ENCODE measurements around the gene PRKACA. TPM values are rescaled to one million over a fixed set of nuclear protein-coding genes. Genes with fewer than 3 reads are reported as not detected.
A peak's percentile ranks its signal among the peaks of the same experiment; 100 is the strongest.

PRKACA gene
- total RNA-seq, 1 experiment from 2014 or later, result 48.9 TPM

DNA sequence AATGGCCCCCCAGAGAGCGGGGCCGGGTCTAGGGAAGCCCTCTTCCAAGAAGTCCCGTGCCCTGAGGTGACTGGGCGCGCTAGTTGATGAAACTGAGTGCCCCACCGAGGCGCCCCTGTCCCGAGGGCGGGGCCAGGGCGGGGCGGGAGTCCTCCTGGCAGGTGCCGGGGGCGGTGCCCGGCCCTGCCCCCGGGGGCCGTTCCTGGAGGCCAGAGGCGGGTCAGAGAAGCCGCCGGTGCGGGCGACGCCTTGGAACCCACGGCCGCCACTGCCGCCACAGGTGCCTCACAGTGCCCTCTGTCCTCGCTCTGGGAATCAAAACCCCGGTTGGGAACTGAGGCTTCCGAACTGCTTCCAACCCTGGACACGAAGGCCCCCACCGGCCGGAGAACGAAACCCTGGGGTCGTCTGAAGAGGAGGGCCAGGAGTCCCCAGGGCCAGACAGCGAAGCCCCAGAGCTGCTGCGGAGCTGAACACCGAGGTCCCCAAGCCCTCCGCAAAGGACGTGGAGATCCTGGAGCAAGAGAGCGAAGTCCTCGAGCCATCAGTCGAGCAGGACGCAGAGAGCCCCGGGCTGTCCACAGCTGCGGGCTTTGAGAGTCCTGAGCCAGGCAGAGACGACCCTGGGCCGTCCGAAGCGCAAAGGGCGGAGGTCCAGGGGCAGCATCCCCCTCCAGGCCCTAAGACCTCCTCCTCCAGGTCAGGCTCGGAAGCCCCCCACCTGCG is 44.9 kb downstream of the PRKACA start, which contains the start of gene MISP3:
Gene MISP3 (plus strand): TSS at position 252 of the 726 bp plus-strand sequence. CDS start 524 bp downstream, outside the sequence.
- no peak for DNase-seq (ENCODE audit: low read depth in 1 of 2, low spot score in 2 of 2)
- no peak within 1 kb of the TSS for H3K27ac ChIP-seq
- H3K27me3 ChIP-seq (replicated peaks), result peaks cover 25% of the 10 kb centered on the region
- peak within 1 kb of the TSS; percentile 52 for H3K4me3 ChIP-seq
- H3K9me3 ChIP-seq (replicated peaks), result peaks cover 11% of the 10 kb centered on the region
- H3K4me1 ChIP-seq (replicated peaks), result peaks cover 36% of the 10 kb centered on the region
- H3K36me3 ChIP-seq, result no peaks in the 10 kb centered on the region

DNA sequence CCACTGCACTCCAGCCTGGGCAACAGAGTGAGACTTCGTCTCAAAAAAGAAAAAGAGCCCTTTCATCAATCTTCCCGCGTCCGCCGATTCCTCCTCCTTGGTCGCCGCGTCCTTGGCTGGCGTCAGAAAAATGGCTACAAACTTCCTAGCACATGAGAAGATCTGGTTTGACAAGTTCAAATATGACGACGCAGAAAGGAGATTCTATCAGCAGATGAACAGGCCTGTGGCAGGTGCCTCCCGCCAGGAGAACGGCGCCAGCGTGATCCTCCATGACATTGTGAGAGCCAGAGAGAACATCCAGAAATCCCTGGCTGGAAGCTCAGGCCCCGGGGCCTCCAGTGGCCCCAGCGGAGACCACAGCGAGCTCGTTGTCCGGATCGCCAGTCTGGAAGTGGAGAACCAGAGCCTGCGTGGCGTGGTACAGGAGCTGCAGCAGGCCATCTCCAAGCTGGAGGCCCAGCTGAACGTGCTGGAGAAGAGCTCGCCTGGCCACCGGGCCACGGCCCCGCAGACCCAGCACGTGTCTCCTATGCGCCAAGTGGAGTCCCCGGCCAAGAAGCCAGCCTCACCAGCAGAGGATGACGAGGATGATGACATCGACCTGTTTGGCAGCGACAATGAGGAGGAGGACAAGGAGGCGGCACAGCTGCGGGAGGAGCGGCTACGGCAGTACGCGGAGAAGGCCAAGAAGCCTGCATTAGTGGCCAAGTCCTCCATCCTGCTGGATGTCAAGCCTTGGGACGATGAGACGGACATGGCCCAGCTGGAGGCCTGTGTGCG is 47.1 kb downstream of the PRKACA start:
- peaks cover 36% of the 10 kb centered on the region for H3K4me1 ChIP-seq (replicated peaks)
- peaks cover 11% of the 10 kb centered on the region for H3K9me3 ChIP-seq (replicated peaks)
- DNase-seq (ENCODE audit: low read depth in 1 of 2, low spot score in 2 of 2), result no peak
- no peak overlapping the region for H3K27ac ChIP-seq
- no peaks in the 10 kb centered on the region for H3K36me3 ChIP-seq
- peaks cover 27% of the 10 kb centered on the region for H3K27me3 ChIP-seq (replicated peaks)
- no peak overlapping the region for H3K4me3 ChIP-seq

DNA sequence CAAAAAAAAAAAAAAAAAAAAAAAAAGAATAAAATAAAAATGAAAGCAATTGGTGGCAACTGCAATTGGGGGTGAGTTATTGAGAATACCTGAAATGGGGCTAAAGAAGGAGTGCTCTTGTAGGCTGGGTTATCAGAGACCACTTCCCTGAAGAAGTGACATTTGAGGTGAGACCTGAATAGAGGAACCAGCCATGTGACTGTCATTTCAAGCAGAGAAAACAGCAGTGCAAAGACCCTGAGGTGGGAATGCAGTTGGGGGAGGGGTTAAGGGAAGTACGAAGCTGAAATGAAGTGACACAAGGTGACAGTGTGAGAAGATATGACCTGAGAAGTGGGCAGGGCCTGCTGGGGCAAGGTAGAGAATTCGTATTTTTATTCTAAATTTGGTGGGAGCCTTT is 51.4 kb downstream of the PRKACA start:
- no peak for DNase-seq (ENCODE audit: low read depth in 1 of 2, low spot score in 2 of 2)

DNA sequence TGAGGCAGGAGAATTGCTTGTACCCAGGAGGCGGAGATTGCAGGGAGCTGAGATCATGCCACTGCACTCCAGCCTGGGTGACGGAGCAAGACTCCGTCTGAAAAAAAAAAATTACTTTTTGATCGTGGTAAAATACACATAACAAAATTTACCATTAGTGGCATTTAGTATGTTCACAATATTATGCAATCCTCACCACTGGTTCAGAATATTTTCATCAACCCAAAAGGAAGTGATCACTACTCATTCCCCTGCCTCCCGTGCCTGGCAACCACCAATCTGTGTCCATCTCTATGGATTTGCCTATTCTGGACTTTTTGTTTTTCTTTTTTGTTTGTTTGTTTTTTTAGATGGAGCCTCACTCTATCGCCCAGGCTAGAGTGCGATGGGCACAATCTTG is 54.5 kb downstream of the PRKACA start:
- DNase-seq (ENCODE audit: low read depth in 1 of 2, low spot score in 2 of 2), result no peak
- H3K4me1 ChIP-seq (replicated peaks), result no peaks in the 10 kb centered on the region
- H3K4me3 ChIP-seq, result no peak overlapping the region
- peaks cover 5% of the 10 kb centered on the region for H3K27me3 ChIP-seq (replicated peaks)
- no peaks in the 10 kb centered on the region for H3K36me3 ChIP-seq
- no peak overlapping the region for H3K27ac ChIP-seq
- no peaks in the 10 kb centered on the region for H3K9me3 ChIP-seq (replicated peaks)

More for the DNA sequence above, 51.4 kb downstream of the PRKACA start:
- Histone ChIP-seq H3K9me3 (replicated peaks) (no peaks in the 10 kb centered on the region), H3K36me3 (no peaks in the 10 kb centered on the region), H3K27ac (no peak overlapping the region), H3K4me3 (no peak overlapping the region), H3K4me1 (replicated peaks) (no peaks in the 10 kb centered on the region), H3K27me3 (replicated peaks) (peaks cover 5% of the 10 kb centered on the region)

DNA sequence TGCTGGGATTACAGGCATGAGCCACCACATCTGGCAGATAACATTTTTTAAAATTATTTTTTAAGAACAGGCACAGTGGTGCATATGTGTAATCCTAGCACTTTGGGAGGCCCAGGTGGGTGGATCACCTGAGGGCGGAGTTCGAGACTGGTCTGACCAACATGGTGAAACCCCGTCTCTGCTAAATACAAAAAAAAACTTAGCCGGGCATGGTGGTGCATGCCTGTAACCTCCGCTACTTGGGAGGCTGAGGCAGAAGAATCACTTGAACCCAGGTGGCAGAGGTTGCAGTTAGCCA is 55.1 kb downstream of the PRKACA start:
- H3K36me3 ChIP-seq, result no peaks in the 10 kb centered on the region
- no peak for DNase-seq (ENCODE audit: low read depth in 1 of 2, low spot score in 2 of 2)
- H3K27me3 ChIP-seq (replicated peaks), result peaks cover 9% of the 10 kb centered on the region
- no peak overlapping the region for H3K4me3 ChIP-seq
- H3K4me1 ChIP-seq (replicated peaks), result peaks cover 3% of the 10 kb centered on the region; the same call in 1 of the 2 replicates
- H3K27ac ChIP-seq, result no peak overlapping the region
- H3K9me3 ChIP-seq (replicated peaks), result no peaks in the 10 kb centered on the region

DNA sequence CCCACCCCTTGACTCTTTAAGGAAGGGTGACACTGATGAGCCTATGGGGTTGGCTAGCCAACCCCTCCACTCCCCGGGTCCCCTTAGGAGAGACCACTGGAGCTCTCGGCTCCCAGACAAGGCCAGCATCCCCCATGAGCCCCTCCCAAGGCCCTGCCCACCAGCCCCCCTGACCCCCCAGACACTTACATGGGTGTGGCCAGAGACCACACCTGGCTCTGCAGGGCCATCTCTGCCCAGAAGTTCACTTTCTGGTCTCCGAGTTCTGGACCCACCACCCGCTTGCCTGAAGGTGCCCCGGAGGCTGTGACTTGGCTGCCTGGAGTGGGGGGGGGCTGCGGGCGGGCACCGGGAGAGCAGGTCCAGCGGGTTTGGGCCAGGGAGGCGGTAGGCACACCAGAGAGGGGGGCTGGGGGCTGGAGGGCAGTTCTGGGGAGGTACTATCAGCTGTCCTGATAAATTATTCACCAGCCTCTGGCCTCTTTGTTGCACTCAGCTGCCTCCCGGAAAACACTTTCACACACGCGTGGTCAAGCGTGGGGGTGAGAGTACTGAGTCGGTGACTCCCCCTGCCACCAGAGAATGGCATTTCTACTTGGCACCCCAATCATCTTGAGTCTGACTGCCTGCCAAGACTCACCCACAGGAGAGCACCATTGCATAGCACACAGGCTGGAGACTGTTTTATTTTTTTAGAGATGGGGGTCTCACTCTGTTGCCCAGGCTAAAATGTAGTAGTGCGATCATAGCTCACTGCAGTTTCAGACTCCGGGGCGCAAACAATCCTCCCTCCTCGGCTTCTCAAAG is 55.6 kb downstream of the PRKACA start, which contains the start of gene PALM3:
Gene PALM3 (minus strand): TSS at position 326 of the 807 bp plus-strand sequence. CDS start 96 bp downstream, at position 230.
- H3K9me3 ChIP-seq (replicated peaks), result no peaks in the 10 kb centered on the region
- no peak within 1 kb of the TSS for H3K27ac ChIP-seq
- peaks cover 3% of the 10 kb centered on the region; the same call in 1 of the 2 replicates for H3K4me1 ChIP-seq (replicated peaks)
- H3K4me3 ChIP-seq, result no peak within 1 kb of the TSS
- peaks cover 9% of the 10 kb centered on the region for H3K27me3 ChIP-seq (replicated peaks)
- no peaks in the 10 kb centered on the region for H3K36me3 ChIP-seq
- DNase-seq (ENCODE audit: low read depth in 1 of 2, low spot score in 2 of 2), result no peak

DNA sequence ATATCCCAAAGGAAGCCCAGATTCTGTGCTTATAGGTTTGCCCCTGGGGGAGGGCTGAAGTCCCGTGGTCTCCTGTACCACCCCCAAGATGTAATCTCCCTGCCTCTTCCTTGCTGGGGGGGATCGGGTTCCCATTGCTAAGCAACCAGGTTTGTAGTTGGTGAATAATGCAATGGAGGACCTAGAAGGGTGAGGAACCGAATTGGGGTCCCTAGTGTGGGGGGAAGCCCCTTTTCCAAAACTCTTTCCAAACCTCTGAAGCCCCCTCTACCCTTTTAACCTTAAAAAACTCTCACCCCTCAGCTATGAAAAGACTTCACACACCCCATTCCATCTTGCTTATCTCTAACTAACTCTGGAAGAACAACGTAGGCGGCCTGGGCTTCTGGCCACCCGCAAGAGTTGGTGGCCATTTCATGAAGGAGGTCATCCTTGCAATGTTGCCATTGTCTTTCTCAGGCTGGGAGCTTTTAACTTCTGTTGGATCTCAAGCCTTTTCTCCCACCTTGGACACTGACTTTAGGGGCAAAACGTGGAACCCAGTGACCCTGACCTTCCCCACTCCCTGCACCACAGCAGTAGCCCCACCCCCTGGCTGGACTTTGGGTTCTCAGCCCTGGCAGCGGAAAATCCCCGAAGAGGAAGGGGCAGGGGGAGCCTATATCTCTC is 56.3 kb downstream of the PRKACA start:
- no peaks in the 10 kb centered on the region for H3K9me3 ChIP-seq (replicated peaks)
- no peak overlapping the region for H3K4me3 ChIP-seq
- no peak overlapping the region for H3K27ac ChIP-seq
- no peak for DNase-seq (ENCODE audit: low read depth in 1 of 2, low spot score in 2 of 2)
- peaks cover 7% of the 10 kb centered on the region for H3K27me3 ChIP-seq (replicated peaks)
- H3K36me3 ChIP-seq, result no peaks in the 10 kb centered on the region
- peaks cover 3% of the 10 kb centered on the region; the same call in 1 of the 2 replicates for H3K4me1 ChIP-seq (replicated peaks)

DNA sequence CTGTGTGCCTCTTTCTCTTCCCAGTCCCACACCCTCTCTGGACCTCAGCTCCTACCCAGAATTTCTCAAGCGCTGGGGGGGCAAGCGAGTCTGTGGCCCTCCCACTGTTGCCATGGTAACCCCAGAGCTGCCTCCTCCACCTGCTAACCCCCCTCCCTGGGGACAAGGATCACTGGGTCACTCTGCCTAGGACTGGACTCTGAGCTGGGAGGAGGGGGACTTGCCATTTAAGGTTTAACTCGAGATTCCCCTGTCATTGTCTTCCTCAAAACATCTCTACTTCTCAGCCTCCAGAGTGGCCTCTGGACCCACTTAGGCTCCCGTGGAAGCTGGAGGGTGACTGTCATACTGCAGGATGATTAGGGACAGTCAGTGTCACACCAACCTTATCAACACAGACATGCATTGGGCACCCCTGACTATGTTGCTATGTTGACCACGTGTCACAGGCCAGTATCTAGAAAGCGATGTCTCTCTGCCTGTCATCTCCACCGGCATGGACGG is 57.9 kb downstream of the PRKACA start:
- Histone ChIP-seq H3K36me3 (no peaks in the 10 kb centered on the region), H3K4me1 (replicated peaks) (peaks cover 3% of the 10 kb centered on the region; the same call in 1 of the 2 replicates), H3K27me3 (replicated peaks) (peaks cover 7% of the 10 kb centered on the region), H3K9me3 (replicated peaks) (no peaks in the 10 kb centered on the region), H3K4me3 (no peak overlapping the region), H3K27ac (no peak overlapping the region)
- DNase-seq (ENCODE audit: low read depth in 1 of 2, low spot score in 2 of 2), result no peak

DNA sequence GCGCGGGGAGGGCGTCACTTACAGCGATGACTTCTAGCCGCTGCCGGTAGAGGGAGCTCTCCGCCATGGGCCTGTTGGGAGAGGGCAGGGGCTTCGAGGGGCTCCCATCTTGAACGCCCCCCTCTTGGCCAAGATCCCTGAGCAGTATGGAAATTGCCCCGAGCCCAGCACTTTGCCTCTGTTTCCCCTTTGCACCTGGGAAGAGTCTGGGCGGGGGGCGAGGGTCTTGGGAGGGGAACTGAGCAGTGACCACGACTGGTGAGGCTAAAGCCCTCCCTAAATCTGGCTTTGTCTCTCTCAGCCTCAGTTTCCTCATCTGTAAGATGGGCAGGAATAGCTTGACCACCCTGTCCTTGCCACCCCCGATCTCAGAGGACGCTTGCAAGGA is 58.5 kb downstream of the PRKACA start:
- Histone ChIP-seq H3K27me3 (replicated peaks) (peaks cover 7% of the 10 kb centered on the region), H3K36me3 (no peaks in the 10 kb centered on the region), H3K9me3 (replicated peaks) (no peaks in the 10 kb centered on the region), H3K4me3 (no peak overlapping the region), H3K4me1 (replicated peaks) (peaks cover 3% of the 10 kb centered on the region; the same call in 1 of the 2 replicates), H3K27ac (no peak overlapping the region)
- no peak for DNase-seq (ENCODE audit: low read depth in 1 of 2, low spot score in 2 of 2)

DNA sequence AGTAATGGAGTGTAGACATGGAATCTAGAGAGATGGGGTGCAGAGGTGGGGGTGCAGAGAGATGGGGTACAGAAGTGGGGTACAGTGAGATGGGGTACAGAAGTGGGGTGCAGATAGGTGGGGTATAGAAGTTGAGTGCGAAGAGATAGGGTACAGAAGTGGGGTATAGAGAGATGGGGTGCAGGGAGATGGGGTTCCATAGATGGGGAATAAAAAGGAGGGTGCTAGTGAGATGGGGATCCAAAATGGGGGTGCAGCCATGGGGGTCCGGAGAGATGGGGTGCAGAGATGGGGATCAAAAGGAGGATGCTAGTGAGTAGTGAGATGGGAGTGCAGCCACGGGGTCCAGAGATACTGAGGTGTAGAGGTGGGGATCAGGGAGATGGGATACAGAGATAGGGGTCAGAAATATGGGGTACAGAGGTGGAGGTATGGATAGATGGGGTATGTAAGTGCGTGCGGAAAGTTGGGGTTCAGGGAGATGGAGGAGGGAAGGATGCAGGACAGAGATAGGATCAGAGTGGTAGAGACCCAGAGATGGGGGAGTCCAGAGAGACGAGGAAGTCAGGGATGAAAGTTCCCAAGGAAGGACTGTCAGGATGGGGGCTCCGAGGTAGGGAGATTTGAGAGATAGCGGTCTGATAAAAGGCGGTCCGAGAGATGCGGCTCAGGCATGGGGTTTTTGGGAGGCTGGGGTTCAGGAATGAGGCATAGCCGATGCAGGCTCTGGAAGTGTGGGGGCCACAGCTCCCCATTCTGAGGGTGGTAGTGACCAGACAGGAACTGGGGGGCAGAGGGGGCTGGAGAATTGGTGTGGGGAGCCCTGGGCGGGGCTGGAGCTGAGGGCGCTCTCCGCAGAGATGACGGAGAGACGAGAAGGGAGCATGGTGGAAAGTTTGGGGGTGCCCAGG is 59.1 kb downstream of the PRKACA start:
- Histone ChIP-seq H3K36me3 (no peaks in the 10 kb centered on the region), H3K27me3 (replicated peaks) (peaks cover 7% of the 10 kb centered on the region), H3K4me3 (no peak overlapping the region), H3K9me3 (replicated peaks) (no peaks in the 10 kb centered on the region), H3K4me1 (replicated peaks) (peaks cover 3% of the 10 kb centered on the region; the same call in 1 of the 2 replicates), H3K27ac (no peak overlapping the region)
- no peak for DNase-seq (ENCODE audit: low read depth in 1 of 2, low spot score in 2 of 2)

DNA sequence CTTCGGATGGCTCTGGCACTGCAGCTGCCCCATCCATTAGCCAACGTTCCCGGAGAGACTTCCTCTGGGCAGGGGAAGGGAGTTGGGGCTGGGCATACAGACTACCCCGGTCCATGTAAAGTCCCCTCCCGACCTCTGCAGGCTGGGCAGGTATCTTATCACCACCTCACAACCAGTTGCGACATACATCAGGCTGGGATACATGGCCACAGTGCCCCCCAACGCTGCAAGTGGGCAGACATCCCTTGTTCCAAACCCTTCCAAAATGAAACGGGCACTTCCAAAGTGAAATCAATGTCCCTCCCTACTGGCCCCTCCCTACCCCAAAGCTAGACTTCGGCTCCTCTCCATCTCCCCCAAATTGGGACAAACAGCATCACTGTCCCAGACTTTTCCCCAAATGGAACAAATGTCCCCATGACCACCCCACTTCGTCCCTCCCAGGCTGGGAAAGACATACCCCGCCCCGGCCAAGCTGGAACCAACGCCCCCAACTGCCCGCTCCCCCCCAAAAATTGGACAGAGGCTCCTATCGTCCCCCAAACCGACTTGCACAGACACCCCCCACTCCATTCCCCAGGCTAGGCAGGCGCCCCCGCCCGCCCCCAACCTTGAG is 60.7 kb downstream of the PRKACA start:
- Histone ChIP-seq H3K36me3 (no peaks in the 10 kb centered on the region), H3K9me3 (replicated peaks) (no peaks in the 10 kb centered on the region), H3K4me1 (replicated peaks) (peaks cover 3% of the 10 kb centered on the region; the same call in 1 of the 2 replicates), H3K27ac (no peak overlapping the region), H3K4me3 (no peak overlapping the region), H3K27me3 (replicated peaks) (peaks cover 7% of the 10 kb centered on the region)
- DNase-seq (ENCODE audit: low read depth in 1 of 2, low spot score in 2 of 2), result no peak

DNA sequence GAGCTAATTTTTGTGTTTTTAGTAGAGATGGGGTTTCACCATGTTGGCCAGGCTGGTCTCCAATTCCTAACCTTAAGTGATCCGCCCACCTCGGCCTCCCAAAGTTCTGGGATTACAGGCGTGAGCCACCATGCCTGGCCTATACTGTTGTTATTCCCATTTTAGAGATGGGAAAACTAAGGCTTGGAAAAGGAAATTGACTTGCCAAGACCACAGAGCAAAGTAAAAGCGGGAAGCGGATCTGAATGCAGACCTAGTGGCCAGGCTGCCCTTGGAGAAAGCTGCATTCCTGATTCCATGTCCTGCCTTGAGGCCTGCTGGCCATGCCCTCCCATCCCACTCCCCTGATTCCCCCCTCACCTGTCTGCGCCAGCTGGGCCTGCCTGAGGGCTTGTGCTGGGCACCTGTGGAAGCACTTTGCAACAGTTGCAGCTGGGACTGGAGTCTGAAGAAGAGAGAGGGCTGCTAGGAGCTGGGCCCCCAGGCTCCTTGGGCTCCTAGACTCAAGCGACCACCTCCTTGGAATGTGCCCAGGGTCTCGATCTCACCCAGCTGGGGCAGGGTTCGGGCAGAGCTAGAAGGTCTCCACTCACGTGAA is 61.4 kb downstream of the PRKACA start:
- H3K4me1 ChIP-seq (replicated peaks), result peaks cover 3% of the 10 kb centered on the region; the same call in 1 of the 2 replicates
- no peak overlapping the region for H3K4me3 ChIP-seq
- peaks cover 4% of the 10 kb centered on the region for H3K27me3 ChIP-seq (replicated peaks)
- H3K27ac ChIP-seq, result no peak overlapping the region
- H3K36me3 ChIP-seq, result no peaks in the 10 kb centered on the region
- no peaks in the 10 kb centered on the region for H3K9me3 ChIP-seq (replicated peaks)
- DNase-seq (ENCODE audit: low read depth in 1 of 2, low spot score in 2 of 2), result no peak

Data from SJSA1 (cell line).